Progenitor cell of endocrine pancreas (in vitro differentiated cells): Measurements from ENCODE around the gene OSGIN1. TPM values are rescaled to one million over a fixed set of nuclear protein-coding genes. Genes with fewer than 3 reads are reported as not detected.

ENCODE experiments used
- DNase-seq: peaks from one replicate; pipeline ENCODE4 v3.0.0; 2021; ENCODE audit warnings: low spot score; ENCODE audit not compliant: unreplicated experiment
- H3K27ac Mint-ChIP-seq: 2 replicates; pipeline ENCODE4 v1.8.0; 2021; ENCODE audit warnings: mild to moderate bottlenecking, moderate library complexity, mixed read lengths
- H3K27me3 Mint-ChIP-seq: 2 replicates; pipeline ENCODE4 v1.8.0; 2021; ENCODE audit warnings: mixed read lengths
- H3K36me3 Mint-ChIP-seq: 2 replicates; pipeline ENCODE4 v1.8.0; 2022; ENCODE audit warnings: mixed read lengths; ENCODE audit not compliant: insufficient read depth
- H3K4me1 Mint-ChIP-seq: 2 replicates; pipeline ENCODE4 v1.8.0; 2021; ENCODE audit warnings: low read depth, mixed read lengths
- H3K4me3 Mint-ChIP-seq: 2 replicates; pipeline ENCODE4 v1.8.0; 2021; ENCODE audit warnings: low read depth, mild to moderate bottlenecking, moderate library complexity, mixed read lengths
- H3K9me3 Mint-ChIP-seq: 2 replicates; pipeline ENCODE4 v1.8.0; 2021; ENCODE audit warnings: low read depth, mixed read lengths
- total RNA-seq: library from RNA; stranded (reverse); gene quantifications from 2 replicates; pipeline ENCODE4 v1.2.1, GENCODE V29; 2021
- TF ChIP-seq, protein P1 (sequence below): fragments of 200-600 bp; sonication (generic); IDR thresholded peaks from one replicate; pipeline ENCODE4 v1.5.0; 2021; ENCODE audit warnings: antibody characterized with exemption, mild to moderate bottlenecking; ENCODE audit not compliant: unreplicated experiment

The OSGIN1 gene
- total RNA-seq, 1 donor from 2014 or later: 2.7 TPM

GRCh38 chr16:84009282-84009681 is 56.2 kb downstream of the OSGIN1 start:
- H3K4me1 Mint-ChIP-seq: no peaks in the 10 kb centered on the region
- TF ChIP-seq, protein P1, sequence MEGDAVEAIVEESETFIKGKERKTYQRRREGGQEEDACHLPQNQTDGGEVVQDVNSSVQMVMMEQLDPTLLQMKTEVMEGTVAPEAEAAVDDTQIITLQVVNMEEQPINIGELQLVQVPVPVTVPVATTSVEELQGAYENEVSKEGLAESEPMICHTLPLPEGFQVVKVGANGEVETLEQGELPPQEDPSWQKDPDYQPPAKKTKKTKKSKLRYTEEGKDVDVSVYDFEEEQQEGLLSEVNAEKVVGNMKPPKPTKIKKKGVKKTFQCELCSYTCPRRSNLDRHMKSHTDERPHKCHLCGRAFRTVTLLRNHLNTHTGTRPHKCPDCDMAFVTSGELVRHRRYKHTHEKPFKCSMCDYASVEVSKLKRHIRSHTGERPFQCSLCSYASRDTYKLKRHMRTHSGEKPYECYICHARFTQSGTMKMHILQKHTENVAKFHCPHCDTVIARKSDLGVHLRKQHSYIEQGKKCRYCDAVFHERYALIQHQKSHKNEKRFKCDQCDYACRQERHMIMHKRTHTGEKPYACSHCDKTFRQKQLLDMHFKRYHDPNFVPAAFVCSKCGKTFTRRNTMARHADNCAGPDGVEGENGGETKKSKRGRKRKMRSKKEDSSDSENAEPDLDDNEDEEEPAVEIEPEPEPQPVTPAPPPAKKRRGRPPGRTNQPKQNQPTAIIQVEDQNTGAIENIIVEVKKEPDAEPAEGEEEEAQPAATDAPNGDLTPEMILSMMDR: no peak
- no peak for DNase-seq
- no peaks in the 10 kb centered on the region for H3K9me3 Mint-ChIP-seq
- no peak overlapping the region for H3K4me3 Mint-ChIP-seq
- peaks cover 19% of the 10 kb centered on the region for H3K27me3 Mint-ChIP-seq
- H3K36me3 Mint-ChIP-seq: no peaks in the 10 kb centered on the region
- no peak overlapping the region for H3K27ac Mint-ChIP-seq

DNA sequence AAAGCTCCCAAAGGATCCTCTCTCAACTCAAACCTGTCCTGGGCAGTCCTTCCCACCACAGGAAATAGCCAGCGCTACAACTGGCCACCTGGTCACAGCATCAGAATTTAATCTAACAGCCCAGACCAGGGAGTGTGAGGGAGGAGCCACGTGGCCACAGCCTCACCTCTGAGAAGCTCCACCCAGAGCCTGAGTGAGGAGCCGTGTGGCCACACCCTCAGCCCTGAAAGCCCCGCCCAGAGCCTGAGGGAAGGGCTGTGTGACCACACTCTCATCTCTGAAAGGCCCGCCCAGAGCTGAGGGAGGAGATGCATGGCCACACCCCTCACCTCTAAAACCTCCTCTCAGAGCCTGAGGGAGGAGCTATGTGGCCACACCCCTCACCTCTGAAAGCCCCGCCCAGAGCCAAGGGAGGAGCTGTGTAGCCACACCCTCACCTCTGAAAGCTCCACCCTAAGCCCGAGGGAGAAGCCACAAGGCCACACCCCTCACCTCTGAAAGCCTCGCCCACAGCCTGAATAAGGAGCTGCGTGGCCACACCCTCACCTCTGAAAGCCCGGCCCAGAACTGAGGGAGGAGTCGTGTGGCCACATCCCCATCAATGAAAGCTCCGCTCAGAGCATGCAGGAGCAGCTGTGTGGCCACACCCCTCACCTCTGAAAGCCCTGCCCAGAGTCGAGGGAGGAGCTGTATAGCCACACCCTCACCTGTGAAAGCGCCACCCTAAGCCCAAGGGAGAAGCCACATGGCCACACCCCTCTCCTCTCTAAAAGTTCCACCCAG is 60.9 kb downstream of the OSGIN1 start:
- Mint-ChIP-seq H3K36me3 (no peaks in the 10 kb centered on the region), H3K27ac (no peak overlapping the region), H3K4me1 (no peaks in the 10 kb centered on the region), H3K9me3 (peaks cover 5% of the 10 kb centered on the region), H3K27me3 (peaks cover 3% of the 10 kb centered on the region), H3K4me3 (no peak overlapping the region)
- DNase-seq: peak; percentile 48
- TF ChIP-seq, protein P1: no peak

DNA sequence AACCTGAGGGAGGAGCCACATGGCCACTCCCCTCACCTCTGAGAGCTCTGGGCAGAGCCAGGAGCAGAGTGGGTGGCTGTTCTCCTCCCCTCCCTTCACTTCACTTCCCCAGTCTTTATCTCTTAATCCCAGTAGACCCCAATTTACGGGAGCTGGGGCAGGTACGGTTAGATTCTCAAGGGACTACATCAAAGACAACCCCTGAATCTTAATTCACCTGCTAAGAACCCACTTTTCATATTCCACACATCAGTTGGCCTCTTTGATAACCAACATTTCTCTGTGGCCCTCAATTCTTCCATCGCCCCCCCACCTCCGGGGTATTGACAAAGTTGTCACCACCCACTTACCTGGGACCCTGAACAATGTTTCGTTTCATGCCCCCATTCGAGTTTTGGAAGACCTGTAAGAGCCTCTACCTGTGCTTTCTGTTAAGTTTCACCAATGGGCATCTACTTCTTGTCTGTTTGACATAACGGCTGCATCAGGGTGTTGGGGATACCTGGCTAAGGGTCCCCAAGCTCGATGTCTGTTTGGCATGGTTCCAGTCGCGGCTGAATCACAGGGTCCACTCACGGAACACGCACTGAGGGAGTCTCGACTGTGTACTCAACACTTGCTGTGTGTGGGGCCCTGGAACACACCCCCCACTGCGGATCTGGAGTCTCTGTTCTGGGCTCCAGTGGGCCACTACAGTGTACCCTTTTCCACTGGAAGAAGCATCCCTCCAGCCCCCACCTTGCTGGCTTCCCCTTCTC is 61.7 kb downstream of the OSGIN1 start:
- Mint-ChIP-seq H3K9me3 (peaks cover 11% of the 10 kb centered on the region), H3K4me1 (no peaks in the 10 kb centered on the region), H3K4me3 (no peak overlapping the region), H3K36me3 (peaks cover 4% of the 10 kb centered on the region), H3K27me3 (peaks cover 5% of the 10 kb centered on the region), H3K27ac (no peak overlapping the region)
- no peak for DNase-seq
- TF ChIP-seq, protein P1: no peak

GRCh38 chr16:84015399-84015798 is 62.4 kb downstream of the OSGIN1 start:
- no peak overlapping the region for H3K27ac Mint-ChIP-seq

More at GRCh38 chr16:84015399-84015798, 62.4 kb downstream of the OSGIN1 start:
- TF ChIP-seq, protein P1: no peak
- no peak for DNase-seq
- no peak overlapping the region for H3K4me3 Mint-ChIP-seq
- H3K4me1 Mint-ChIP-seq: no peaks in the 10 kb centered on the region
- peaks cover 5% of the 10 kb centered on the region for H3K27me3 Mint-ChIP-seq
- peaks cover 11% of the 10 kb centered on the region for H3K9me3 Mint-ChIP-seq
- H3K36me3 Mint-ChIP-seq: peaks cover 4% of the 10 kb centered on the region

Other genes with a start within 250 kb of the OSGIN1 start
- gene HSBP1, start 145.3 kb upstream of the OSGIN1 start, total RNA-seq: 197 and 198 TPM in 2 replicates
- gene MLYCD, start 54.1 kb upstream of the OSGIN1 start, total RNA-seq: 9.4 and 9.6 TPM in 2 replicates
- 4.4 and 4.6 TPM in 2 replicates for gene NECAB2, start 15.0 kb downstream of the OSGIN1 start, total RNA-seq
- gene SLC38A8, start 89.6 kb downstream of the OSGIN1 start, total RNA-seq: 0.24 and 0.80 TPM in 2 replicates
- 94.7 and 98.9 TPM in 2 replicates for gene MBTPS1, start 163.7 kb downstream of the OSGIN1 start, total RNA-seq
- gene HSDL1, start 191.9 kb downstream of the OSGIN1 start, total RNA-seq: 43.8 and 47.7 TPM in 2 replicates
- 1.4 and 1.8 TPM in 2 replicates for gene DNAAF1, start 192.1 kb downstream of the OSGIN1 start, total RNA-seq
- 87.1 and 94.7 TPM in 2 replicates for gene TAF1C, start 233.8 kb downstream of the OSGIN1 start, total RNA-seq
- not detected in 2 replicates for gene ADAD2, start 237.9 kb downstream of the OSGIN1 start, total RNA-seq